Endometrial microvascular endothelial cells (primary cell): ENCODE results near the gene CILP2. TPM values are rescaled to one million over a fixed set of nuclear protein-coding genes. Genes with fewer than 3 reads are reported as not detected.

Source experiments
- in situ Hi-C: cut with HindIII; loops from 2 replicates; pipeline ENCODE4 v1.10.0; 2017; ENCODE audit warnings: low sequenced_read_pairs, low pct_unique_long_range_greater_than_20kb; ENCODE audit errors: inconsistent ontology term
- total RNA-seq: library from RNA; depleted of rRNA; stranded (reverse); fragments of >200 nt; gene quantifications from one replicate; pipeline ENCODE4 v1.2.3, GENCODE V29; 2015; ENCODE audit errors: inconsistent ontology term

Gene CILP2, protein sequence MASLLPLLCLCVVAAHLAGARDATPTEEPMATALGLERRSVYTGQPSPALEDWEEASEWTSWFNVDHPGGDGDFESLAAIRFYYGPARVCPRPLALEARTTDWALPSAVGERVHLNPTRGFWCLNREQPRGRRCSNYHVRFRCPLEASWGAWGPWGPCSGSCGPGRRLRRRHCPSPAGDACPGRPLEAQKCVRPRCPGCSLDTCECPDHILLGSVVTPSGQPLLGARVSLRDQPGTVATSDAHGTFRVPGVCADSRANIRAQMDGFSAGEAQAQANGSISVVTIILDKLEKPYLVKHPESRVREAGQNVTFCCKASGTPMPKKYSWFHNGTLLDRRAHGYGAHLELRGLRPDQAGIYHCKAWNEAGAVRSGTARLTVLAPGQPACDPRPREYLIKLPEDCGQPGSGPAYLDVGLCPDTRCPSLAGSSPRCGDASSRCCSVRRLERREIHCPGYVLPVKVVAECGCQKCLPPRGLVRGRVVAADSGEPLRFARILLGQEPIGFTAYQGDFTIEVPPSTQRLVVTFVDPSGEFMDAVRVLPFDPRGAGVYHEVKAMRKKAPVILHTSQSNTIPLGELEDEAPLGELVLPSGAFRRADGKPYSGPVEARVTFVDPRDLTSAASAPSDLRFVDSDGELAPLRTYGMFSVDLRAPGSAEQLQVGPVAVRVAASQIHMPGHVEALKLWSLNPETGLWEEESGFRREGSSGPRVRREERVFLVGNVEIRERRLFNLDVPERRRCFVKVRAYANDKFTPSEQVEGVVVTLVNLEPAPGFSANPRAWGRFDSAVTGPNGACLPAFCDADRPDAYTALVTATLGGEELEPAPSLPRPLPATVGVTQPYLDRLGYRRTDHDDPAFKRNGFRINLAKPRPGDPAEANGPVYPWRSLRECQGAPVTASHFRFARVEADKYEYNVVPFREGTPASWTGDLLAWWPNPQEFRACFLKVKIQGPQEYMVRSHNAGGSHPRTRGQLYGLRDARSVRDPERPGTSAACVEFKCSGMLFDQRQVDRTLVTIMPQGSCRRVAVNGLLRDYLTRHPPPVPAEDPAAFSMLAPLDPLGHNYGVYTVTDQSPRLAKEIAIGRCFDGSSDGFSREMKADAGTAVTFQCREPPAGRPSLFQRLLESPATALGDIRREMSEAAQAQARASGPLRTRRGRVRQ
- total RNA-seq = not detected

DNA sequence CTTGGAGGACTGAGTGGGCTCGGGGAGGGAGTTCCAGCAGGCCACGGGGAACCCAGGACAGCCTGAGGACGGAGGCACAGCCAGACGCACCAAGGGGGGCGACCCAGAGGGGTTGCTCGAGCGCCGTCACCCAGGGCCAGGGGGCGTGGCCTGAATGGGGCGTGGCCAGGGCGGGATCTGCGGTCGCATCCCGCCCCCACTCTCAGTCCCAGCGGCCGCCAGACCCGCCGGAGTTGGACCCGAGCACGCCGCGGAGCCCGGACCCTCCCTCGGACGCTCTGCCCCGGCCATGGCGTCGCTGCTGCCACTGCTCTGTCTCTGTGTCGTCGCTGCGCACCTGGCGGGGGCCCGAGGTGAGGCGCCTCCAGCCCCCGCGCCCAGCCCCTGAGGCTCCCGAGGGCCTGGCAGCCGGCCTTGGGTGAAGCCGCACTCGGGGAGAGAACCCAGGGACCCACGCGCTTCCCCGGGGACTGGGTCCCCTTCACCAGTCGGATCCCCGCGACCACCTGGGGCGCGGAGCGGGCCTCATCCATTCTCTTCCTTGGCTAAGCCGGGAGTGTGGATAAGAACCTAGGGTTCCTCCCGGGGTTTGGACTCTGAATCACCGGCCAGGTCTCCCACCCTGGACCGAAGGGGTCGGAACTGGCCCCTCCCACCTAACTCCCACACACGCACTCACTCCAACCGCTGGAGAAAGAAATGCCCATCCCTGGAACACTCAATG is at the start of gene CILP2:
Gene CILP2, plus strand, starts transcription at position 205 of the 724 bp plus-strand sequence. Its CDS starts 85 bp downstream, at position 290.
- in situ Hi-C loops = no loop called here

- in situ Hi-C loops = no loop called here
Observed at GRCh38 chr19:19488875-19489690, 49.0 kb upstream of the CILP2 start.

DNA sequence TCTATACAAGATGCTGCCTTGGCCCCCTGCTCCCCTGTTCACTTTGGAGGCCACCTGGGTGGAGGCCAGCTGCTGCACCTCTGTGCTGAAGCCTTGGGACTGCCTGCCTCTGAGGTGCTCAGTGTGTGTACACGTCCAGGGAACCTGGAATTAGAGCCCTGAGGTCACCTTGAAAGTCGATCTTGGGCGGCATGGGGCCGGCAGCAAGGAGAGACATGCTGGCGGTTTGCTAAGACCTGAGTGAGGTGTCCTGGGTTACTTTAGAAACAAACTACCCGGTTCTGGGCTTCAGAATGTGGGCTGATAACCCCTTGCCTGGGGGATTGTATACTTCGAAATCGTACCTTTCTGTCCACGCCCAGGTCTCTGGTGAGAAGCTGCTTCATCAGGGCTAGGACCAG is 48.3 kb upstream of the CILP2 start:
- in situ Hi-C loops = no loop called here

DNA sequence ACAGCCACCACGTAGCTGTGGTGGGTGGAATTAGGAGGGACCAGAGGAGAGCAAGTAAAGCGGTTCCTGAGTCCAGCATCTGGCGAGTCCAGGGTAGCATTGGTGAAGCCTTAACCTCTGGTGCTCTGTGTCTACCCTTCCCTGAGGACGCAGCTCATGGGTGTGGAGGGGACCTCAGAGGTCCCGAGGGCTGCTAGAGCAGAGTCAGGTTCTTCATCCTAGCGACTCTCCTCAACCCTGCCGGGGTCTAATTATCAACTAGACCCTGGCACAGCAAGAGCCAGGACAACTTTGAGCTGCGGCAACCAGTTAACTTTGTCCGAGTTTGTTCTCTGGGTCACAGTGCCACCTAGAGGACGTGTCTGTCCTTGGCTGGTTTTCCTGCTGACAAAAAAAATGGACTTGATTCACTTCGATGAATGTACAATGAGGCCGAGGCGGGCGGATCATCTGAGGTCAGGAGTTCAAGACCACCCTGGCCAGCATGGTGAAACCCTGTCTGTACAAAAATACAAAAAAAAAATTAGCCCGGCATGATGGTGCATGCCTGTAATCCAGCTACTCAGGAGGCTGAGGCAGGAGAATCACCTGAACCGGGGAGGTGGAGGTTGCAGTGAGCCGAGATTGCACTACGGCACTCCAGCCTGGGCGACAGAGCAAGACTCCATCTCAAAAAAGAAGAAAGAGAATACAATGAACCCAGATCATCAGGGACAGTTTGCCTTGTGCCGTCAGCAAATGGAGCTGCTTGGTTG is 47.7 kb upstream of the CILP2 start:
- in situ Hi-C loops = no loop called here

DNA sequence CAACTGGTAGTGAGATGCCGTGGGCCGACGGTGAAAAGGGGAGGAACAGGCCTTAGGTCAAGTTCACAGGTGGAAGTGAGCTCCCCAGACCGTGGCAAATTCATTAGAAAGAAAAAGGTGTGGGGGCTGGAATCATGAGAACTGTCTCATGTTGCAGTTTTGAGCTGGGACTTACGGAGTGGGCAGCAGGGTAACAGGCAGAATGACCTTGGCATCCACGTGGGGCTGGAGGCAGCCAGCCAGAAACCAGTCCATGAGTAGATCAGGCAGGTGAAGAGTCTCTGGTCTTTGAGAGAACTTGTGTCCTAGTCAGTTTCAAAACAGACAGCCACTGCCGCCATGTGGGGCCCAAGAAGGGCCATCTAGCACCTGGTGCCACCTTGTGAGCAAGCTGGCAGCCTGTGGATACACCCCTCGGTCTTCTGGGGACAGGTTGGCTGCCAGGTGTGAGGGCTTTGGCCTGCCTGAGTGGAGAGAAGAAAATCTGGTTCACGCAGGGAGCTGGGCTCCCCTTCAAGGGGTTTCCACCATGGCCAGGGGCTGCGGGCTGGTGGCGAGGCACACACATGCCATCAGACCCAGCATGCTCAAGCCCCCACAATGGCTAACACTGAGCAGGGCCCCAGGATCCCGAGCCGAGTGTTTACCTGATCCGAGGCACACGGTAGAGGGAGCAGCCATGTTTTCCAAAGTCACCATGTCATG is 46.6 kb upstream of the CILP2 start:
- in situ Hi-C loops = no loop called here

GRCh38 chr19:19492026-19492610 is 45.9 kb upstream of the CILP2 start:
- in situ Hi-C loops = no loop called here

DNA sequence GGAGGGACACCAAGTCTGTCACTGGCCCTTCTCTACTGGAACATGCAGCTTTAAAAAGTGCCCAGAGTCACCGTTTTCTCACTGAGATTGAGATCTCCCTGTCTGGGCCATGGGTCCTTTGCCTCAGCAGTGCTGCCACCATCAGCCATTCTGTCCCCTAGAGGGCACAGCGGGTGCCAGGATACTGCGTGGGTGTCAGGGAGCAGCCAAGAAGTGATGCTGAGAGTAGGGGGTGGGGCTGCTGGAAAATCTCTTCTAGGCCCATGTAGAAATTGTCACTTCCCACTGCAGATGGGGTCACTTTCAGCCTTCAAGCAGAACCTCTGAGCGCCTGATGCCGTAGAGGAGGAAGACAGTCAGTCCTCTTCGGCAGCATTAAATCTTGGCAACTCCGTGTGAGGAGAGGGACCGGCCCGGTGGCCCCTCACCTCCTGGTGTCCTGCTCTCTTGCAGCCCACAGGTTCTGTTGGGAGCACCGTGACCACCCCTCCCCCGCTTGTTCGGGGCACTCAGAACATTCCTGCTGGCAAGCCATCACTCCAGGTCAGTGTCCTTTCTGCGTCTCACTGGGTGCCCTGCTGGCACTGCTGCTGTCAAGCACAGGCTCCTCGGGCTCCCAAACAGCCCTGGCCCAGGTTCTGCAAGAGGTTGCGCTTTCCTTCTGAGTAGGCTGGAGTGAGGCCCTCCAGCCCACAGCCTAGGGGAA is 44.1 kb upstream of the CILP2 start:
- in situ Hi-C loops = no loop called here

DNA sequence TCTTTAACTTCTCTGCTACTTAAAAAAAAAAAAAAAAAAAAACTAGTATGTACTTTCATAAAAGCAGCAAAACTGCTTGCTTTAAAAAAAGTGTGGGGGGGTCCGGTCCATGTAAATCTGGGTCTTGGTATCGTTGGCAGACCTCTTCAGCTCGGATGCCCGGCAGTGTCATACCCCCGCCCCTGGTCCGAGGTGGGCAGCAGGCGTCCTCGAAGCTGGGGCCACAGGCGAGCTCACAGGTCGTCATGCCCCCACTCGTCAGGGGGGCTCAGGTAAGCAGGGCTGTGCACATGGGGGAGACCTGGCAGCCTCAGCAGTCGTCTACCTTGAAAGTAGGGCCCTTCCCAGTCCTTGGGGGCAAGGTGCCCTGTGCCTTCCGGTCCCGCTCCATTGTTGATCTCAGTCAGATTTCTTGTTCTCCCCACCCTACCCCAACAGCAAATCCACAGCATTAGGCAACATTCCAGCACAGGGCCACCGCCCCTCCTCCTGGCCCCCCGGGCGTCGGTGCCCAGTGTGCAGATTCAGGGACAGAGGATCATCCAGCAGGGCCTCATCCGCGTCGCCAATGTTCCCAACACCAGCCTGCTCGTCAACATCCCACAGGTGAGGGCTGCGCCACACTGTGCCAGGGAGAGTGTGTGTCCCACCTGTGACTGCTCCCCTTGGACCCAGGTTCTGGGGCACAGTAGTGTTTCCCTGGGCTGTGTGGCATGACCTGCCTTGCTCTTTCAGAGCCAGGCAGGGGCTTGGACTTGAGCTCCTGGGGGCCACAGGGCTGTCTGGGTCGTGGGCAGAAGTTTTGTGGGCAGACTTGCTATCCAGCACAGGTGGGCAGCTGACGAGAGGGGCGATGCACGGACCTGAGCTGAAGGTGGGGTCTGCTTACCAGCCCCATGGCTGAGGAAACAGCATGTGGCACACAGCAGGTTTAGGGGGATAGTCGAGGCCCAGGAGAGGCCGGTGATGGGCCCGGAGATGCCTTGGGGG is 42.2 kb upstream of the CILP2 start:
- in situ Hi-C loops = no loop called here

- in situ Hi-C loops = no loop called here
Observed at GRCh38 chr19:19498255-19498991, 39.6 kb upstream of the CILP2 start.

GRCh38 chr19:19499272-19499995 is 38.6 kb upstream of the CILP2 start:
- in situ Hi-C loops = no loop called here

GRCh38 chr19:19500975-19501644 is 37.0 kb upstream of the CILP2 start:
- in situ Hi-C loops = no loop called here

DNA sequence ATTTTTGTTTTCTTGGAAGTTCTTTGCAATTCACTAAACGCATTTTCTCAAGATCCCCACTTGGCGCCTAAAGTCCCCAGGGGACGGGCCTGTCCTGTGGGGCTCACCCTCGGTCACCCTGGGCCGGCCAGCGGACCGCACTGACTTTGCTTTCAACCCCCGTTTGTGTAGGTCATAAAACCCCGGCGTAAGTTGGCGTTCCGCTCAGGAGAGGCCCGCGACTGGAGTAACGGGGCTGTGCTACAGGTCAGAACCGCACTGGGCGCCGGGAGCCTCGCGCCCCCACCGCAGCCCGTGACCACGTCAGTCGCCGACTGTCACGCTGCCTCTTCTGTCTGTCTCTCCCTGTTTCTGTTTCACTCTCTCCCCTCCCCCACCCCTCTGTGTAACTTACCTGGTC is 36.3 kb upstream of the CILP2 start:
- in situ Hi-C loops = no loop called here

GRCh38 chr19:19502281-19502680 is 35.8 kb upstream of the CILP2 start:
- in situ Hi-C loops = no loop called here
